ENCODE measurements around the gene SLC9A8. TPM values are rescaled to one million over a fixed set of nuclear protein-coding genes. Genes with fewer than 3 reads are reported as not detected.

The SLC9A8 gene
- total RNA-seq, 1 donor: 7.3 TPM

- H3K4me3 ChIP-seq (ENCODE audit: low read depth, low read length): no peak overlapping the region
- no peak for TF ChIP-seq CTCF (IDR thresholded peaks at IDR 0.05; ENCODE audit: insufficient read depth, low read depth, low read length)
Observed at GRCh38 chr20:49904440-49905214, 92.0 kb downstream of the SLC9A8 start.

DNA sequence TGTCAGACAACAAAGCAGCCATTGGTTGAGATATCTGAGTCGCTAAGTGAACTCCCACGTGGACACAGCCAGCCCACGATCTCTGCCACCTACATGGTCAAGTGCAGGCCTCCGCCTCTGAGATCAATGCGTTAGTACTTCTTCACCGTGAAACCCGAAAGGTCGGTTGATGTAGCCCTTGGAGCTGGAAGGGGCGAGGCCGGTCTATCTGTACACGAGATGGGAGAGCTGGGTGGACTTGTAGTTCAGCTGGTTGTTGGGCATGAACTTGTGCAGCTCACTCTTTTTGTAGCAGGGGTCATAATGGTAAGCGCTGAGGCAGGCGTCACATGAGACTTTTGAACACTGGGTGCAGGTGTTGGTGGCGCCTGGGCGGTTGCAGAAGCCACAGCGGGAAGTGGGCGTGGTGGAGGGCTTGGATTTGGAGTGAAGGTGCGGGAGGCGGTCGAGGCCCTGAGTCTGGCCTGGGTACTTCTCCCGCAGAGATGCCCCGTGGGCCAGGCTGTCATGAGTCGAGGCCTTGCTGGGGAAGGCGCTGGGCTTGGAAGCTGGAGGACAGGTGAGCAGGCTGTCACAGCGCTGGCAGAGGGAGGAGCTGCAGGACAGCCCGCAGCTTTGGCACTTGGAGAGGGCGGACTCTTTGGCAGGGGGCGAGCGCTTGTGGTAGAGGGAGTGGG lies 92.9 kb downstream of the SLC9A8 start:
- no peak for DNase-seq (ENCODE audit: low read depth)
- TF ChIP-seq CTCF (IDR thresholded peaks at IDR 0.05; ENCODE audit: insufficient read depth, low read depth, low read length): no peak
- no peak overlapping the region for H3K4me3 ChIP-seq (ENCODE audit: low read depth, low read length)

More at GRCh38 chr20:49904440-49905214, 92.0 kb downstream of the SLC9A8 start:
- DNase-seq (ENCODE audit: low read depth): no peak

- no peak for DNase-seq (ENCODE audit: low read depth)
- TF ChIP-seq CTCF (IDR thresholded peaks at IDR 0.05; ENCODE audit: insufficient read depth, low read depth, low read length): no peak
- no peak overlapping the region for H3K4me3 ChIP-seq (ENCODE audit: low read depth, low read length)
Observed at GRCh38 chr20:49906101-49906604, 93.5 kb downstream of the SLC9A8 start.

- no peak for TF ChIP-seq CTCF (IDR thresholded peaks at IDR 0.05; ENCODE audit: insufficient read depth, low read depth, low read length)
- DNase-seq (ENCODE audit: low read depth): no peak
- H3K4me3 ChIP-seq (ENCODE audit: low read depth, low read length): no peak overlapping the region
Observed at GRCh38 chr20:49906615-49907154, 94.1 kb downstream of the SLC9A8 start.

- no peak overlapping the region for H3K4me3 ChIP-seq (ENCODE audit: low read depth, low read length)
- DNase-seq (ENCODE audit: low read depth): no peak
- no peak for TF ChIP-seq CTCF (IDR thresholded peaks at IDR 0.05; ENCODE audit: insufficient read depth, low read depth, low read length)
Observed at GRCh38 chr20:49907405-49908257, 95.0 kb downstream of the SLC9A8 start.

DNA sequence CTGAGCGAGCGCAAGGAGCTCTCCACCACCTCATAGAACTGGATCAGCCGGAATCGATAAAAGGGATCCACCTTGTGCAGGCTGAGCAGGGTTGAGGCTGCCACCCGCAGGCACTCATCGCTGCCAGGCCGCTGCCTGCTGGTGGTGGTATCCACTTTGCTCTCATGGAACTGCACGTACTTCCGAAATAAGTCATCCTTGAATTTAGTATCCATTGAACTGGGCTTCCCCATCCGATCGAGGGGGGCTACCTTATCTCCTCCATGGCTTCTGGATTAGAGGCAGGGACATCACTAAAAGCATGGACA lies 95.6 kb downstream of the SLC9A8 start:
- no peak overlapping the region for H3K4me3 ChIP-seq (ENCODE audit: low read depth, low read length)
- no peak for TF ChIP-seq CTCF (IDR thresholded peaks at IDR 0.05; ENCODE audit: insufficient read depth, low read depth, low read length)
- DNase-seq (ENCODE audit: low read depth): no peak
